ENCODE measurements around the gene NCOA5. TPM values are rescaled to one million over a fixed set of nuclear protein-coding genes. Genes with fewer than 3 reads are reported as not detected.

NCOA5 gene
- total RNA-seq, 1 experiment from 2014 or later = 26.9 TPM

GRCh38 chr20:46035713-46036112 lies 54.0 kb downstream of the NCOA5 start:
- H3K4me2 ChIP-seq (ENCODE audit: low read length) = no peak overlapping the region
- no TSS peak for BruUV-seq (replicated peaks)
- H3K79me2 ChIP-seq (ENCODE audit: low read length) = no peaks in the 10 kb centered on the region
- ChIA-PET POLR2A (ENCODE audit: unreplicated experiment) (no interaction called here), CTCF (no interaction called here)
- TF ChIP-seq EZH2 (IDR thresholded peaks at IDR 0.05; ENCODE audit: low read length, unreplicated experiment) = no peak
- TF ChIP-seq EZH2phosphoT487 (IDR thresholded peaks at IDR 0.05; ENCODE audit: borderline replicate concordance, low read length) = no peak
- no peak for TF ChIP-seq CTCF (conservative IDR thresholded peaks at IDR 0.05; ENCODE audit: low read depth, low read length)
- H3K27ac ChIP-seq (ENCODE audit: low read length) = no peak overlapping the region
- H3K9me2 ChIP-seq (replicated peaks; ENCODE audit: low read length) = no peaks in the 10 kb centered on the region
- intact Hi-C loops (cut with micrococcal nuclease) = no loop called here
- H3K36me3 ChIP-seq (ENCODE audit: low read depth, low read length) = no peaks in the 10 kb centered on the region
- H3K9ac ChIP-seq (ENCODE audit: low read length) = no peak overlapping the region
- H3K4me1 ChIP-seq (ENCODE audit: insufficient read depth, low read length) = no peaks in the 10 kb centered on the region
- H4K20me1 ChIP-seq (ENCODE audit: low read length) = no peaks in the 10 kb centered on the region
- peaks cover 46% of the 10 kb centered on the region for H3K27me3 ChIP-seq (ENCODE audit: low read length)
- H3K9me3 ChIP-seq (ENCODE audit: low read length) = no peaks in the 10 kb centered on the region
- no peak overlapping the region for H3K4me3 ChIP-seq (ENCODE audit: low read length)
- no peaks in the 10 kb centered on the region for H3F3A ChIP-seq (ENCODE audit: low read length, unreplicated experiment)
- ATAC-seq (no peak), DNase-seq (no peak)
- H2AFZ ChIP-seq (ENCODE audit: low read length) = no peak overlapping the region

- H3K27me3 ChIP-seq (ENCODE audit: low read length) = peaks cover 49% of the 10 kb centered on the region
- no peaks in the 10 kb centered on the region for H3F3A ChIP-seq (ENCODE audit: low read length, unreplicated experiment)
- no peaks in the 10 kb centered on the region for H3K36me3 ChIP-seq (ENCODE audit: low read depth, low read length)
- ATAC-seq (no peak), DNase-seq (no peak)
- CTCF ChIA-PET = no interaction called here
- no peaks in the 10 kb centered on the region for H3K4me1 ChIP-seq (ENCODE audit: insufficient read depth, low read length)
- H3K79me2 ChIP-seq (ENCODE audit: low read length) = no peaks in the 10 kb centered on the region
- BruUV-seq (replicated peaks) = no TSS peak
- no peak overlapping the region for H3K9ac ChIP-seq (ENCODE audit: low read length)
- H2AFZ ChIP-seq (ENCODE audit: low read length) = no peak overlapping the region
- POLR2A ChIA-PET (ENCODE audit: unreplicated experiment) = no interaction called here
- intact Hi-C loops (cut with micrococcal nuclease) = no loop called here
- H3K9me2 ChIP-seq (replicated peaks; ENCODE audit: low read length) = no peaks in the 10 kb centered on the region
- H3K4me3 ChIP-seq (ENCODE audit: low read length) = no peak overlapping the region
- H4K20me1 ChIP-seq (ENCODE audit: low read length) = no peaks in the 10 kb centered on the region
- H3K27ac ChIP-seq (ENCODE audit: low read length) = no peak overlapping the region
- TF ChIP-seq EZH2phosphoT487 (IDR thresholded peaks at IDR 0.05; ENCODE audit: borderline replicate concordance, low read length) = no peak
- TF ChIP-seq EZH2 (IDR thresholded peaks at IDR 0.05; ENCODE audit: low read length, unreplicated experiment) = no peak
- TF ChIP-seq CTCF (conservative IDR thresholded peaks at IDR 0.05; ENCODE audit: low read depth, low read length) = no peak
- no peak overlapping the region for H3K4me2 ChIP-seq (ENCODE audit: low read length)
- H3K9me3 ChIP-seq (ENCODE audit: low read length) = no peaks in the 10 kb centered on the region
Measured at GRCh38 chr20:46035253-46035652, 54.5 kb downstream of the NCOA5 start.

GRCh38 chr20:46034039-46034438 lies 55.7 kb downstream of the NCOA5 start:
- Histone ChIP-seq H3K27ac (ENCODE audit: low read length) (no peak overlapping the region), H3K4me3 (ENCODE audit: low read length) (no peak overlapping the region), H3K9ac (ENCODE audit: low read length) (no peak overlapping the region), H2AFZ (ENCODE audit: low read length) (no peak overlapping the region), H3K9me3 (ENCODE audit: low read length) (no peaks in the 10 kb centered on the region), H3K9me2 (replicated peaks; ENCODE audit: low read length) (no peaks in the 10 kb centered on the region), H3K36me3 (ENCODE audit: low read depth, low read length) (no peaks in the 10 kb centered on the region), H3K79me2 (ENCODE audit: low read length) (no peaks in the 10 kb centered on the region), H3K27me3 (ENCODE audit: low read length) (peaks cover 49% of the 10 kb centered on the region), H4K20me1 (ENCODE audit: low read length) (no peaks in the 10 kb centered on the region), H3F3A (ENCODE audit: low read length, unreplicated experiment) (no peaks in the 10 kb centered on the region), H3K4me2 (ENCODE audit: low read length) (no peak overlapping the region), H3K4me1 (ENCODE audit: insufficient read depth, low read length) (no peaks in the 10 kb centered on the region)
- no peak for DNase-seq
- intact Hi-C loops (cut with micrococcal nuclease) = no loop called here
- CTCF ChIA-PET = no interaction called here
- no TSS peak for BruUV-seq (replicated peaks)
- no peak for TF ChIP-seq EZH2 (IDR thresholded peaks at IDR 0.05; ENCODE audit: low read length, unreplicated experiment)
- TF ChIP-seq CTCF (conservative IDR thresholded peaks at IDR 0.05; ENCODE audit: low read depth, low read length) = no peak
- TF ChIP-seq EZH2phosphoT487 (IDR thresholded peaks at IDR 0.05; ENCODE audit: borderline replicate concordance, low read length) = no peak
- POLR2A ChIA-PET (ENCODE audit: unreplicated experiment) = no interaction called here
- no peak for ATAC-seq
